ENCODE data around the gene CTTNBP2NL.

The CTTNBP2NL gene

GRCh38 chr1:112356765-112357164, 39.2 kb upstream of the CTTNBP2NL start (continued):
- TF ChIP-seq PRDM2 (tag by site-specific recombination; IDR thresholded peaks at IDR 0.05; ENCODE audit: borderline replicate concordance) (no peak), ZNF580 (tag by site-specific recombination; IDR thresholded peaks at IDR 0.05) (no peak), ZBTB20 (tag by site-specific recombination; IDR thresholded peaks at IDR 0.05) (no peak)

- no peaks in the 10 kb centered on the region for H3K9me3 ChIP-seq (ENCODE audit: control insufficient read depth, insufficient read depth, low read depth, low read length)
- no peaks in the 10 kb centered on the region for H3K36me3 ChIP-seq (ENCODE audit: control insufficient read depth in 2 of 2, insufficient read depth in 1 of 2, low read length in 2 of 2)
- TF ChIP-seq ZNF398 (tag by site-specific recombination; IDR thresholded peaks at IDR 0.05) (no peak), ZNF677 (tag by site-specific recombination; IDR thresholded peaks at IDR 0.05) (no peak), ZNF324 (tag by site-specific recombination; IDR thresholded peaks at IDR 0.05) (no peak), PATZ1 (tag by site-specific recombination; IDR thresholded peaks at IDR 0.05) (no peak)
- H3K4me3 ChIP-seq (ENCODE audit: low read depth, low read length), result no peak overlapping the region
- ChIA-PET POLR2A (interaction anchor here (0.5 kb wide), 1 partner anchor 109 kb away, joined by 3 read pairs; no protein-coding TSS in a partner anchor), CTCF (interaction anchor here (0.5 to 5.7 kb wide), 7 partner anchors 11 to 801 kb away, joined by 3 to 68 read pairs (median 4); no protein-coding TSS in a partner anchor)
- no peaks in the 10 kb centered on the region for H3K4me1 ChIP-seq (ENCODE audit: control insufficient read depth, insufficient read depth, low read length)
- H3K27ac ChIP-seq (ENCODE audit: extremely low read depth, low read depth, low read length), result no peak overlapping the region
Measured at GRCh38 chr1:112357467-112357866, 38.5 kb upstream of the CTTNBP2NL start.

GRCh38 chr1:112358061-112358770, 37.8 kb upstream of the CTTNBP2NL start:
- POLR2A ChIA-PET, result no interaction called here

More at GRCh38 chr1:112358061-112358770, 37.8 kb upstream of the CTTNBP2NL start:
- no peak for TF ChIP-seq ZNF837 (tag by site-specific recombination; IDR thresholded peaks at IDR 0.05)
- no peak for TF ChIP-seq ZNF23 (tag by site-specific recombination; IDR thresholded peaks at IDR 0.05; ENCODE audit: borderline replicate concordance)
- no peak for TF ChIP-seq ZEB2 (tag by site-specific recombination; IDR thresholded peaks at IDR 0.05)
- TF ChIP-seq ZNF521 (tag by site-specific recombination; IDR thresholded peaks at IDR 0.05), result no peak
- no peak for TF ChIP-seq RBAK (tag by site-specific recombination; IDR thresholded peaks at IDR 0.05)
- TF ChIP-seq MYNN (tag by site-specific recombination; IDR thresholded peaks at IDR 0.05; ENCODE audit: borderline replicate concordance), result no peak
- TF ChIP-seq ZNF571 (tag by site-specific recombination; IDR thresholded peaks at IDR 0.05), result no peak
- no peak for TF ChIP-seq ZNF76 (tag by site-specific recombination; IDR thresholded peaks at IDR 0.05; ENCODE audit: borderline replicate concordance, low read depth)
- no peak for TF ChIP-seq ZBTB7A (tag by site-specific recombination; IDR thresholded peaks at IDR 0.05; ENCODE audit: low read depth)
- TF ChIP-seq SP2 (tag by site-specific recombination; IDR thresholded peaks at IDR 0.05), result no peak
- TF ChIP-seq REPIN1 (tag by site-specific recombination; IDR thresholded peaks at IDR 0.05; ENCODE audit: low read depth), result no peak
- TF ChIP-seq ZNF530 (tag by site-specific recombination; IDR thresholded peaks at IDR 0.05; ENCODE audit: low read depth), result no peak
- no peak for TF ChIP-seq ZNF324 (tag by site-specific recombination; IDR thresholded peaks at IDR 0.05)
- no peak for TF ChIP-seq ZNF140 (tag by site-specific recombination; IDR thresholded peaks at IDR 0.05)
- TF ChIP-seq ZSCAN16 (tag by site-specific recombination; IDR thresholded peaks at IDR 0.05), result no peak
- no peak for TF ChIP-seq ZNF426 (tag by site-specific recombination; IDR thresholded peaks at IDR 0.05)
- no peak for TF ChIP-seq ZNF350 (tag by site-specific recombination; IDR thresholded peaks at IDR 0.05)
- no peaks in the 10 kb centered on the region for H3K4me1 ChIP-seq (ENCODE audit: control insufficient read depth, insufficient read depth, low read length)
- H3K4me3 ChIP-seq (ENCODE audit: low read depth, low read length), result no peak overlapping the region
- no peaks in the 10 kb centered on the region for H3K9me3 ChIP-seq (ENCODE audit: control insufficient read depth, insufficient read depth, low read depth, low read length)
- CTCF ChIA-PET, result interaction anchor here (0.5 to 5.7 kb wide), 18 partner anchors 10 to 924 kb away, joined by 3 to 68 read pairs (median 4); partner anchors contain the start of gene RHOC
- H3K27ac ChIP-seq (ENCODE audit: extremely low read depth, low read depth, low read length), result no peak overlapping the region
- no peaks in the 10 kb centered on the region for H3K36me3 ChIP-seq (ENCODE audit: control insufficient read depth in 2 of 2, insufficient read depth in 1 of 2, low read length in 2 of 2)

Measured in HEK293 (cell line).